ENCODE results near the gene NOX4.
"Not testable (repeated sequence)": the region's sequence is repeated elsewhere in the genome, so short reads cannot be mapped to it uniquely, and the experiment has no call there.

NOX4 gene

DNA sequence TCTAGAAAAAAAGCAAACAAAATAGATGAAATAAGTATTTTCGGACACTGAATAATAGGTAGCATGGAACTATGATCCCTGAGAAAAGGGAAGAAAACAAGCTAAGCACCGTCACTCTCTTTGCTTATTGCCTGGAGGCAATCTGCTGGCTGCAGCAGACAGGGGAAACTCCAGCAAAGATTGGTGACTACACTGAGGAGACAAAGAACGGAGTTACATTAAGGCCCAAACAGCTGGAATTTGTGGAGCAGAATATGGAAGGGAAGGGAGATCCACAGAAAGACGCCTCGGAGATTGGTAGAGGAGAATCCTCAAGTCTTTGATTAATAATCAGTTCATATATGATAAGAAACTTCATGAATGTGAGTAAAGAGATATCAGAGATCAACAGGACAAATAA, 163.3 kb downstream of the NOX4 start:
- TF ChIP-seq, protein P1, sequence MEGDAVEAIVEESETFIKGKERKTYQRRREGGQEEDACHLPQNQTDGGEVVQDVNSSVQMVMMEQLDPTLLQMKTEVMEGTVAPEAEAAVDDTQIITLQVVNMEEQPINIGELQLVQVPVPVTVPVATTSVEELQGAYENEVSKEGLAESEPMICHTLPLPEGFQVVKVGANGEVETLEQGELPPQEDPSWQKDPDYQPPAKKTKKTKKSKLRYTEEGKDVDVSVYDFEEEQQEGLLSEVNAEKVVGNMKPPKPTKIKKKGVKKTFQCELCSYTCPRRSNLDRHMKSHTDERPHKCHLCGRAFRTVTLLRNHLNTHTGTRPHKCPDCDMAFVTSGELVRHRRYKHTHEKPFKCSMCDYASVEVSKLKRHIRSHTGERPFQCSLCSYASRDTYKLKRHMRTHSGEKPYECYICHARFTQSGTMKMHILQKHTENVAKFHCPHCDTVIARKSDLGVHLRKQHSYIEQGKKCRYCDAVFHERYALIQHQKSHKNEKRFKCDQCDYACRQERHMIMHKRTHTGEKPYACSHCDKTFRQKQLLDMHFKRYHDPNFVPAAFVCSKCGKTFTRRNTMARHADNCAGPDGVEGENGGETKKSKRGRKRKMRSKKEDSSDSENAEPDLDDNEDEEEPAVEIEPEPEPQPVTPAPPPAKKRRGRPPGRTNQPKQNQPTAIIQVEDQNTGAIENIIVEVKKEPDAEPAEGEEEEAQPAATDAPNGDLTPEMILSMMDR (IDR thresholded peaks at IDR 0.05; ENCODE audit: low read depth, low read length) = no peak

DNA sequence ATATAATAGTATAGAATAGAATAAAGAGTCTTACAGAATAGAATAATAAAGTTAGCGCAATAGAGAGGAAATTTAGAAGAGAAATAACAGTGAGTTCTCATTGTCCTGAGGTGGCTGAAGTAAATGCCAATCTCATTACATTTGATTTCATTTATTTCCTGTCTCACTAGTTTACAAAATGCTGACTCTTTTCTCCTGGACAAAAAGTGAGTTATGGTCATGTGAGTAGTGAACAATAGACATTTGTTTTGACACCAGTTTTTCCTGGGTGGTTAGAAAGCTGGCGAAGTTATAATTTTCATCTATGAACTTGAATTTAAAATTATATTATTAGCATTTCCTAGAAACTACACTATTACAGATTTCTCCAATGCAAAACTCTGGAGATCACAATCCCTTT, 169.8 kb downstream of the NOX4 start:
- TF ChIP-seq, protein P1 (IDR thresholded peaks at IDR 0.05; ENCODE audit: low read depth, low read length) = no peak

More for the DNA sequence above, 163.3 kb downstream of the NOX4 start:
- no peak overlapping the region for H3K4me3 ChIP-seq (ENCODE audit: low read depth, low read length)

DNA sequence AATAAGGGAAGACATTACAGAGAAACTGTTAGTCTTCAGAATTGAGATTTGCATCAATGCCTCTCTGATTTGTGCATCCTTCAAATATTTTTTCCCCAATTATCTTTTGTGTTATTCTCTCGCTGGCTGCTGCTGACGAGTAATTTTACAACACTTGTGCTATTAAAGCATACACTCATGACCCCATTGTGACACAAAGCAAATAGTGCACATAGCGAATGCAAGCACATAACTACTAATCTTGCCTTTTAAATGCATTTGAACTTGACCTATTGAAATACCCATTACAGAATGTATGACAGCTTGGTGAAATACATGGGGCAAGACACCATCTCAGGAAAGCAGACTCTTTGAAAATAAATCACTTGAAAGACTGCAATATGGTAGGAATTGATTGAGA, 180.6 kb downstream of the NOX4 start:
- not testable (repeated sequence) for H3K4me3 ChIP-seq (ENCODE audit: low read depth, low read length)

More for the DNA sequence above, 169.8 kb downstream of the NOX4 start:
- no peak overlapping the region for H3K4me3 ChIP-seq (ENCODE audit: low read depth, low read length)

GRCh38 chr11:89309321-89309985, 181.7 kb downstream of the NOX4 start:
- not testable (repeated sequence) for H3K4me3 ChIP-seq (ENCODE audit: low read depth, low read length)

DNA sequence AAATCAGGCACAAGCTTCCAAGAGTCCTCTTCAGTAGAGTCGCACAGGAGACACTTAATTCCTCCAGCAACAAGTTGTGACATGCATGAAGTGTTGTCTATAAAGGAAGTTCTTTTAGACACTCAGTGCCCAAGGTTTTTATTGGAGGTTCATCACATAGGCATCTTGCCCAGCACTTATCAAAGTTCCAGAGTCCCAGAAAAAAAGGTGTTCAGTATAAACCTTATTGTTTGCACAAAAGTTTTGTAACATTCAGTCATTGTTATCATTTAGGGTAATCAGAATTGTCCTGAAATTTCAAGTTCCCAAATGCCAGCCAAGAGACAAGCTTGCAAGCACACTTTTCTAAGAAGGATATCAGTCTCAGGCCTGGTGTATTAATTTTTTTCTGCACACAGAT, 182.9 kb downstream of the NOX4 start:
- not testable (repeated sequence) for H3K4me3 ChIP-seq (ENCODE audit: low read depth, low read length)

DNA sequence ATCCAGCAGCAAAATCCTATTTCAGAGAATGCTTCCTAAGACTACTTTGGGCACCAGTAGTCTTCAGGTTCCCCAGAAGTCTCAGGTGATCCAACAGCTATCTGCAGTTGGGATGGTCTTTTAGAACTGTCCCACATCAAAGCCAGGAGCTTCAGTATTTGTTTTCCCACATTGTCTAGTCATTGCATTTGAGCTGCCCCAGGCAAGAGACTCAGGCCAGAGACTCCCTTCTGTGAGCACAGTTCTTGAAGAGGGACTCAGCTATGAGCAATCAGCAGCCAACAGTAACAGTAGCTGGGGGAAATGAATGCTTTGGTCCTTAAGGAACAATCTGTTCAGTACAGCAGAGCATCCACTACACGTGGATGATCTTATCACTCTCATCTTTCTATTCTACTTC, 188.1 kb downstream of the NOX4 start:
- H3K4me3 ChIP-seq (ENCODE audit: low read depth, low read length) = not testable (repeated sequence)

DNA sequence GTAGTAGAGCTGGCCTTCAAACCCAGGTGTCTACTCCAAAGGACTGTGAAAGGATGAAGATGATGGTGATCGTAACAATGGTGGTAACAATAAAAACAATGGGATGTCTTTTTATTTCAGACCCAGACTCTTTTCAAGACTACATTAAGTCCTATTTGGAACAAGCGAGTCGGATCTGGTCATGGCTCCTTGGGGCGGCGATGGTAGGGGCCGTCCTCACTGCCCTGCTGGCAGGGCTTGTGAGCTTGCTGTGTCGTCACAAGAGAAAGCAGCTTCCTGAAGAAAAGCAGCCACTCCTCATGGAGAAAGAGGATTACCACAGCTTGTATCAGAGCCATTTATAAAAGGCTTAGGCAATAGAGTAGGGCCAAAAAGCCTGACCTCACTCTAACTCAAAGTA, 196.2 kb downstream of the NOX4 start:
- not testable (repeated sequence) for H3K4me3 ChIP-seq (ENCODE audit: low read depth, low read length)

GRCh38 chr11:89293965-89294679, 197.1 kb downstream of the NOX4 start:
- H3K4me3 ChIP-seq (ENCODE audit: low read depth, low read length) = peak overlapping the region; percentile 39
- TF ChIP-seq, protein P1 (IDR thresholded peaks at IDR 0.05; ENCODE audit: low read depth, low read length) = no peak

DNA sequence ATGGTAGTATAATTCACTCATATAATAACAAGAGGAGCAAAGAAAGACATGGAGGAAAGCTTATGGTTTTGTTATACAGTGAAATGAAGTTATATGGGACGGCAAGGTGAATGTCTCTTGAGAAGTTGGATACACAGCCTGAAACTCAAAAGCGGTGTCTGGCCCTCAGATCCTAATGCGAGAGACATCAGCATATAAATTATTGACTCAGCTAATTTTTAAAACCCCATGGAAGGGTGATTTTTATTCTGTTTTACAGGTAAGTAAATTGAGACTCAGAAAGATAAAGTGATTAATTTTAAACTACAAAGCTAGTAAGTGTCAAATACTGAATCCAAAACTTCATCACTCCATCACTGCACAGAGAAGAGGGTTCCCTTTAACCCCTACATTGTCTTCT, 203.2 kb downstream of the NOX4 start:
- not testable (repeated sequence) for H3K4me3 ChIP-seq (ENCODE audit: low read depth, low read length)

- H3K4me3 ChIP-seq (ENCODE audit: low read depth, low read length) = not testable (repeated sequence)
Observed at GRCh38 chr11:89286601-89287000, 204.6 kb downstream of the NOX4 start.

GRCh38 chr11:89281032-89281677, 210.0 kb downstream of the NOX4 start:
- H3K4me3 ChIP-seq (ENCODE audit: low read depth, low read length) = not testable (repeated sequence)

- TF ChIP-seq, protein P1 (IDR thresholded peaks at IDR 0.05; ENCODE audit: low read depth, low read length) = no peak
- no peak overlapping the region for H3K4me3 ChIP-seq (ENCODE audit: low read depth, low read length)
Observed at GRCh38 chr11:89279176-89279575, 212.0 kb downstream of the NOX4 start.

Data from WI38 (cell line).